ENCODE measurements around the gene METTL9. TPM values are rescaled to one million over a fixed set of nuclear protein-coding genes. Genes with fewer than 3 reads are reported as not detected.

The METTL9 gene
- total RNA-seq, 2 donors from 2014 or later, result 98.6 to 100 TPM

DNA sequence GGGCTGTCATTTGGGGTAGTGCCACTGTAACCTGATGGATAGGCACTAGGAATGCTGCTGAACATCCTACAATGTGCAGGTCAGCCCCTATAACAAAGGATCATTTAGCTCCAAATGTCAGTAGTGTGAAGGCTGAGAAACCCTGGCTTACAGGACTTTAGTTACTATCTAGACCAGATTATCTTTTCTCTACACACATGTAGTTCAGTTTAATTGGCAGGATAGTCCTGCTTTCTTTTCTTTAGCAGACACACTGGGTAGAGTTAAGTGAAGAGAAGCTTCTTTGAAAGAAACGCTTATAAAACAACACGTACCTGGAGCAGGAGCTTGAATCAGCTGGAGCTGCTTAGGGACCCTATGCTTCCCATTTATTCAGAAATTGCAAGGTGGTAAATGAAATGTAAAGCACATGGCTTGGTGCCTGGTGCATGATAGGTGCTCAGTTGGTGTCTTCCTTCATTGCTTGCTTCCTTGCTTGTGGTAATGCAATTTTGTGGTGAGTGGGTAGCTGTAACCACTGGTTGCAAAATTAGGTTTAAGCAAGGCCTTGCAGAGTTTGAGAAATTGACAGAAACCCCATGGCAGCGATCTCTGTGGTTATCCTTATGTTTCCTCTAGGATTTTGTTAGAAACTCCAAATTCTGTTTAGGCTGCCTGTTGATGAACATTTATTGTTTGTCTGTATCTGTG is 9.4 kb downstream of the METTL9 start:
- no peak overlapping the region for H3K27ac ChIP-seq
- ATAC-seq (ENCODE audit: insufficient number of reproducible peaks, low FRiP score, low read depth), result no peak
- no peaks in the 10 kb centered on the region for H3K27me3 ChIP-seq (replicated peaks; ENCODE audit: insufficient read depth)
- peaks cover 31 to 33% of the 10 kb centered on the region in 2 donors for H3K4me1 ChIP-seq (ENCODE audit: control insufficient read depth in 1 of 2, low read depth in 2 of 2)
- H3K36me3 ChIP-seq, result no peaks in the 10 kb centered on the region
- no peak overlapping the region for H3K4me3 ChIP-seq
- DNase-seq (ENCODE audit: low spot score), result no peak
- TF ChIP-seq, protein P1, sequence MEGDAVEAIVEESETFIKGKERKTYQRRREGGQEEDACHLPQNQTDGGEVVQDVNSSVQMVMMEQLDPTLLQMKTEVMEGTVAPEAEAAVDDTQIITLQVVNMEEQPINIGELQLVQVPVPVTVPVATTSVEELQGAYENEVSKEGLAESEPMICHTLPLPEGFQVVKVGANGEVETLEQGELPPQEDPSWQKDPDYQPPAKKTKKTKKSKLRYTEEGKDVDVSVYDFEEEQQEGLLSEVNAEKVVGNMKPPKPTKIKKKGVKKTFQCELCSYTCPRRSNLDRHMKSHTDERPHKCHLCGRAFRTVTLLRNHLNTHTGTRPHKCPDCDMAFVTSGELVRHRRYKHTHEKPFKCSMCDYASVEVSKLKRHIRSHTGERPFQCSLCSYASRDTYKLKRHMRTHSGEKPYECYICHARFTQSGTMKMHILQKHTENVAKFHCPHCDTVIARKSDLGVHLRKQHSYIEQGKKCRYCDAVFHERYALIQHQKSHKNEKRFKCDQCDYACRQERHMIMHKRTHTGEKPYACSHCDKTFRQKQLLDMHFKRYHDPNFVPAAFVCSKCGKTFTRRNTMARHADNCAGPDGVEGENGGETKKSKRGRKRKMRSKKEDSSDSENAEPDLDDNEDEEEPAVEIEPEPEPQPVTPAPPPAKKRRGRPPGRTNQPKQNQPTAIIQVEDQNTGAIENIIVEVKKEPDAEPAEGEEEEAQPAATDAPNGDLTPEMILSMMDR (IDR thresholded peaks at IDR 0.05), result no peak
- H3K9me3 ChIP-seq, result no peaks in the 10 kb centered on the region

DNA sequence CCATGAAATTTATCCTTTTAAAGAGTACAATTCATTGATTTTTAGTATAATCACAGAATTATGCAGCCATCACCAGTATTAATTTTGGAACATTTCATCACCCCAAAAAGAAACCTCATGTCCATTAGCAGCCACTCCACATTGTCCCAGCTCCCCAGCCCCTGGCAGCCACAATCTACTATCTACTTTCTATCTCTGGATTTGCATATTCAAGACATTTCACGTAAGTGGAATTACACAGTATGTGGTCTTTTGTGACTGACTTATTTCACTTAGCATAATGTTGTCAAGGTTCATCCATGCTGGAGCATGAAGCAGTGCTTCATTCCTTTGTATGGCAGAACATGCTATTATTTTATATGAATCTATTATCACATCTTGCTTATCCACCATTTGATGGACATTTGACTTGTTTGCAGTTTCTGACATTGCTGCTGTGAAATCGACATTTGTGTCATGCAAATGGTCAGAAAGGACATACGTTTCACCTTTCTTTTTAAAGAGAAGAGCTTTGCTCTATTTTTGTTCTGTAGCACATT is 10.7 kb downstream of the METTL9 start:
- Histone ChIP-seq H3K9me3 (no peaks in the 10 kb centered on the region), H3K27me3 (replicated peaks; ENCODE audit: insufficient read depth) (no peaks in the 10 kb centered on the region), H3K4me3 (no peak overlapping the region), H3K4me1 (ENCODE audit: control insufficient read depth in 1 of 2, low read depth in 2 of 2) (peaks cover 21 to 26% of the 10 kb centered on the region in 2 donors), H3K27ac (no peak overlapping the region), H3K36me3 (no peaks in the 10 kb centered on the region)
- DNase-seq (ENCODE audit: low spot score) (no peak), ATAC-seq (ENCODE audit: insufficient number of reproducible peaks, low FRiP score, low read depth) (no peak)
- TF ChIP-seq, protein P1 (IDR thresholded peaks at IDR 0.05), result no peak

DNA sequence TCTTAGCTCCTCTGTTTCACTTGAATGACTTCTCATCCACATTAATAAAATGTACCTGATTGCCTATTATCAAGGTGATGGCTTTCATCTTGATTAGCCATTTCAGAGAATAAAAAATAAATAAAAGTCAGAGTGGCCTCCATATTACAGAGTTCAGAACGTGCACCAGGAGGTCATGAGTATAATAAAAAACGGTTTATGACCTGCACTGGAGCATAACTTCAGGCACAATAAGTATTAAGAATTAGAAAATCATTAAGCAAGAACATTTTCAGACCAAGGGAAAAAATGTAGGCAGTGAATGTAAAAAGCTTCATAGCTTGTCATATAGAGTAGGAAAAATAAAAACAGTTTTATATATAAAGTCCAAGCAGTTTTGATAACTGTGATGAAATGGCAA is 11.4 kb downstream of the METTL9 start:
- ATAC-seq (ENCODE audit: insufficient number of reproducible peaks, low FRiP score, low read depth), result no peak
- no peak overlapping the region for H3K4me3 ChIP-seq
- H3K27me3 ChIP-seq (replicated peaks; ENCODE audit: insufficient read depth), result no peaks in the 10 kb centered on the region
- H3K9me3 ChIP-seq, result no peaks in the 10 kb centered on the region
- H3K27ac ChIP-seq, result no peak overlapping the region
- no peaks in the 10 kb centered on the region for H3K36me3 ChIP-seq
- TF ChIP-seq, protein P1 (IDR thresholded peaks at IDR 0.05), result no peak
- no peak for DNase-seq (ENCODE audit: low spot score)
- H3K4me1 ChIP-seq (ENCODE audit: control insufficient read depth in 1 of 2, low read depth in 2 of 2), result peaks cover 21 to 24% of the 10 kb centered on the region in 2 donors

DNA sequence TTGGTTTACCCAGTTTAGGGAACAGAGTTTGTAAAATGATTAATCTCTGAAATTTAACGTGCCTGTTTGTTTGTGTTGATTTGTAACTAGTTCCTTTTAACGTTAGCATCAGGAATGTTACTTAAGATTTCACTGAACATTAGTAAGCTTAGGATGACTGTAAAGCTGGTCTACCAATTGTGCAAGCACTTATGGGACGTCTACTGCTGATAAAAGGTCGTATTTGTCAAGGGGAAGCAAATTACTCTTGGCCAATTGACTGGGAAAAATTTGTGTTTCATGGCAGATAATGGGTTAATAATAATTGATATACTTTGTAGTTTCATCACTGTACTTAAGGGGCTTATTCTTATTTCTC is 11.8 kb downstream of the METTL9 start:
- DNase-seq (ENCODE audit: low spot score), result no peak
- TF ChIP-seq, protein P1 (IDR thresholded peaks at IDR 0.05), result no peak
- Histone ChIP-seq H3K36me3 (no peaks in the 10 kb centered on the region), H3K27me3 (replicated peaks; ENCODE audit: insufficient read depth) (no peaks in the 10 kb centered on the region), H3K4me1 (ENCODE audit: control insufficient read depth in 1 of 2, low read depth in 2 of 2) (peaks cover 21 to 24% of the 10 kb centered on the region in 2 donors), H3K27ac (no peak overlapping the region), H3K9me3 (no peaks in the 10 kb centered on the region), H3K4me3 (no peak overlapping the region)
- no peak for ATAC-seq (ENCODE audit: insufficient number of reproducible peaks, low FRiP score, low read depth)

DNA sequence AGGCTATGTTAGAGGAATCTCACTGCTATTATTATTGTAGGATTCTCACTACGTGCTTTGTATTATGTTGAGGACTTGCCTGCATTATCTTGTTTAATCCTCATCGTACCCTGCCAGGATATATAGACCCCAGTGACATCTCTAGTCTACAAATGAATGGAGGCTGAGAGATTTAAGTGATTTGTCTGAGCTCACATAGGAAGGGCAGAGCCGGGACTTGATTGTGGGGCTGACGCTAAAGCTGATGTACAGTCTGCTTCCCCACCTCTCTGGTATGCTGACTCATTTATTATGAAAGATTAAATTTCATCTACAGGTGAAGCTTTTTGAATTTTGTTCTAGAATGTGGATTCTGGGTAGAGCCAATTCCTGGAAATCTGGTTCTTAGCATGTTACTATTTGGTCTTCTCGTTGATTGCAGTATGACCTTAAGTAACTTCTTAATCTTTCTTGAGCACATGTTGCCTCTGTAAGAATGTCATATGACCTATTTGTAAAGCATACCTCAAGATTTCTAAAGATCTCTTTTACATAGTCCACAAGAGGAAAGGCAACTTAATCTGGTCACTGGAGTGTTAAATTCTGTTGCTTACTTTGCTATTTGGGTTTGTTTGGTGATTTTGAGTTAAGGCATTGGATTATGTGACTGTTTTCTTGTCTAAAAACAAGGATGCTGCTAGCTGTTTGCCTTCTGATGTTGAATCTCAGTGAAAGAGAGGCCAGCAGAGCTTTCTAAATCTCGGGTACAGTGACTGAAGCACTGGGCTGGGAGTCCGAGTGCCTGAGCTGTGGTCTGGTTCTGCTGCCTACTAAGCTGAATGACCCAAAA is 12.4 kb downstream of the METTL9 start:
- no peaks in the 10 kb centered on the region for H3K27me3 ChIP-seq (replicated peaks; ENCODE audit: insufficient read depth)
- H3K27ac ChIP-seq, result no peak overlapping the region
- no peak overlapping the region for H3K4me3 ChIP-seq
- no peaks in the 10 kb centered on the region for H3K36me3 ChIP-seq
- TF ChIP-seq, protein P1 (IDR thresholded peaks at IDR 0.05), result no peak
- H3K4me1 ChIP-seq (ENCODE audit: control insufficient read depth in 1 of 2, low read depth in 2 of 2), result peaks cover 21 to 24% of the 10 kb centered on the region in 2 donors
- no peak for ATAC-seq (ENCODE audit: insufficient number of reproducible peaks, low FRiP score, low read depth)
- DNase-seq (ENCODE audit: low spot score), result no peak
- H3K9me3 ChIP-seq, result no peaks in the 10 kb centered on the region
